Fibroblast of lung (primary cell): Measurements from ENCODE around the gene SLC22A12.

Experiments used
- EZH2 ChIP-seq: IDR thresholded peaks from 2 replicates; pipeline ENCODE4 v1.5.1; 2012; ENCODE audit warnings: low read length, control low read depth, mild to moderate bottlenecking; ENCODE audit errors: missing control alignments
- TF ChIP-seq, protein P1 (sequence below), 2 donors: IDR thresholded peaks in 1 of 2; conservative IDR thresholded peaks in 1 of 2; 1 replicate in 1 of 2; 2 replicates in 1 of 2; pipeline ENCODE4 v1.5.1; 2011 to 2012; ENCODE audit warnings: low read length in 2 of 2, control low read depth in 1 of 2, inconsistent platforms in 1 of 2, low read depth in 1 of 2, mild to moderate bottlenecking in 1 of 2

- TF ChIP-seq, protein P1, sequence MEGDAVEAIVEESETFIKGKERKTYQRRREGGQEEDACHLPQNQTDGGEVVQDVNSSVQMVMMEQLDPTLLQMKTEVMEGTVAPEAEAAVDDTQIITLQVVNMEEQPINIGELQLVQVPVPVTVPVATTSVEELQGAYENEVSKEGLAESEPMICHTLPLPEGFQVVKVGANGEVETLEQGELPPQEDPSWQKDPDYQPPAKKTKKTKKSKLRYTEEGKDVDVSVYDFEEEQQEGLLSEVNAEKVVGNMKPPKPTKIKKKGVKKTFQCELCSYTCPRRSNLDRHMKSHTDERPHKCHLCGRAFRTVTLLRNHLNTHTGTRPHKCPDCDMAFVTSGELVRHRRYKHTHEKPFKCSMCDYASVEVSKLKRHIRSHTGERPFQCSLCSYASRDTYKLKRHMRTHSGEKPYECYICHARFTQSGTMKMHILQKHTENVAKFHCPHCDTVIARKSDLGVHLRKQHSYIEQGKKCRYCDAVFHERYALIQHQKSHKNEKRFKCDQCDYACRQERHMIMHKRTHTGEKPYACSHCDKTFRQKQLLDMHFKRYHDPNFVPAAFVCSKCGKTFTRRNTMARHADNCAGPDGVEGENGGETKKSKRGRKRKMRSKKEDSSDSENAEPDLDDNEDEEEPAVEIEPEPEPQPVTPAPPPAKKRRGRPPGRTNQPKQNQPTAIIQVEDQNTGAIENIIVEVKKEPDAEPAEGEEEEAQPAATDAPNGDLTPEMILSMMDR (conservative IDR thresholded peaks at IDR 0.05 in 1 of 2, IDR thresholded peaks at IDR 0.05 in 1 of 2; ENCODE audit: low read depth in 1 of 2, low read length in 2 of 2): no peak
- no peak for TF ChIP-seq EZH2
Observed at GRCh38 chr11:64632654-64633053, 41.6 kb downstream of the SLC22A12 start.
